ENCODE data around the gene RBM3.

The RBM3 gene

GRCh38 chrX:48591255-48591791 is 17.0 kb downstream of the RBM3 start:
- no peak overlapping the region for H3K4me3 ChIP-seq (ENCODE audit: low read depth, low read length)
- peak; percentile 89 for DNase-seq (ENCODE audit: low read depth)
- TF ChIP-seq CTCF (conservative IDR thresholded peaks at IDR 0.05; ENCODE audit: low read depth, low read length), result peak; percentile 55

- no peak overlapping the region for H3K4me3 ChIP-seq (ENCODE audit: low read depth, low read length)
- DNase-seq (ENCODE audit: low read depth), result no peak
- TF ChIP-seq CTCF (conservative IDR thresholded peaks at IDR 0.05; ENCODE audit: low read depth, low read length), result no peak
Observed at GRCh38 chrX:48592971-48593370, 18.7 kb downstream of the RBM3 start.

GRCh38 chrX:48595929-48596328 is 21.6 kb downstream of the RBM3 start:
- DNase-seq (ENCODE audit: low read depth), result no peak
- H3K4me3 ChIP-seq (ENCODE audit: low read depth, low read length), result no peak overlapping the region
- TF ChIP-seq CTCF (conservative IDR thresholded peaks at IDR 0.05; ENCODE audit: low read depth, low read length), result no peak

GRCh38 chrX:48597353-48598264 is 23.3 kb downstream of the RBM3 start, which contains the start of gene WDR13:
WDR13 (plus strand) TSS chrX:48597492; CDS start chrX:48597997, 505 bp downstream.
- DNase-seq (ENCODE audit: low read depth), result peak; percentile 98
- no peak for TF ChIP-seq CTCF (conservative IDR thresholded peaks at IDR 0.05; ENCODE audit: low read depth, low read length)
- H3K4me3 ChIP-seq (ENCODE audit: low read depth, low read length), result peak within 1 kb of the TSS; percentile 68

- peak overlapping the region; percentile 68 for H3K4me3 ChIP-seq (ENCODE audit: low read depth, low read length)
- no peak for DNase-seq (ENCODE audit: low read depth)
- TF ChIP-seq CTCF (conservative IDR thresholded peaks at IDR 0.05; ENCODE audit: low read depth, low read length), result no peak
Observed at GRCh38 chrX:48598614-48599013, 24.3 kb downstream of the RBM3 start.

- no peak for DNase-seq (ENCODE audit: low read depth)
- no peak for TF ChIP-seq CTCF (conservative IDR thresholded peaks at IDR 0.05; ENCODE audit: low read depth, low read length)
Observed at GRCh38 chrX:48599341-48599740, 25.1 kb downstream of the RBM3 start.

More at GRCh38 chrX:48599341-48599740, 25.1 kb downstream of the RBM3 start:
- H3K4me3 ChIP-seq (ENCODE audit: low read depth, low read length), result no peak overlapping the region
